GM12864 (cell line): ENCODE measurements around the gene TRIM63.

ENCODE experiments used
- DNase-seq: peaks from one replicate; pipeline ENCODE4 v3.0.0-alpha.2; 2011; ENCODE audit warnings: low read depth
- H3K4me3 ChIP-seq: 2 replicates; pipeline ENCODE4 v1.5.1; 2011; ENCODE audit warnings: mild to moderate bottlenecking, low read depth, low read length, control low read depth
- TF ChIP-seq, protein P1 (sequence below): IDR thresholded peaks from 2 replicates; pipeline ENCODE4 v1.5.1; 2011; ENCODE audit warnings: low read depth, mild to moderate bottlenecking, moderate library complexity, low read length, control low read depth, inconsistent platforms; ENCODE audit errors: missing control alignments

Gene TRIM63

DNA sequence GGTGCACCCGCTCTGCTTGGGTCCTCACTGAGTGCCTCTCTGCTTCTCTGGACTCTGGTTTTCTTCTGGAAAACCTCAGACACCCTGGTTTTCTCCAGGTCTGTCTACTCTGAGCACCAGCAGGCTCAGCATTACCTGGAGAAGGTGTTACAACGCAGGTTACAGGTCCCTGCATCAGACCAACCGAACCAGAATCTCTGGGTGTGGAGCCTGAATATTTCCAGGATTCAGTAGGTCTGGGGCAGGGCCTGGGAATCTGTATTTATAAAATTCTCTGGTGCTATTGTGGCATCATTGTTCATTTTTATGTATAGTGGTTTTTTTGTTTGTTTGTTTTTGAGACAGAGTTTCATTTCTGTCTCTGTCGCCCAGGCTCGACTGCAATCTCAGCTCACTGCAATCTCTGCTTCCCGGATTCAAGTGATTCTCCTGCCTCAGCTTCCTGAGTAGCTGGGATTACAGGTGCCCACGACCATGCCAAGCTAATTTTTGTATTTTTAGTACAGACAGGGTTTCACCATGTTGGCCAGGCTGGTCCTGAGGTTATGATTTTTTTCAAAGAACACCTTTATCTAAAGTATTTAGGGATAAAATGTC is 20.1 kb downstream of the TRIM63 start:
- TF ChIP-seq, protein P1, sequence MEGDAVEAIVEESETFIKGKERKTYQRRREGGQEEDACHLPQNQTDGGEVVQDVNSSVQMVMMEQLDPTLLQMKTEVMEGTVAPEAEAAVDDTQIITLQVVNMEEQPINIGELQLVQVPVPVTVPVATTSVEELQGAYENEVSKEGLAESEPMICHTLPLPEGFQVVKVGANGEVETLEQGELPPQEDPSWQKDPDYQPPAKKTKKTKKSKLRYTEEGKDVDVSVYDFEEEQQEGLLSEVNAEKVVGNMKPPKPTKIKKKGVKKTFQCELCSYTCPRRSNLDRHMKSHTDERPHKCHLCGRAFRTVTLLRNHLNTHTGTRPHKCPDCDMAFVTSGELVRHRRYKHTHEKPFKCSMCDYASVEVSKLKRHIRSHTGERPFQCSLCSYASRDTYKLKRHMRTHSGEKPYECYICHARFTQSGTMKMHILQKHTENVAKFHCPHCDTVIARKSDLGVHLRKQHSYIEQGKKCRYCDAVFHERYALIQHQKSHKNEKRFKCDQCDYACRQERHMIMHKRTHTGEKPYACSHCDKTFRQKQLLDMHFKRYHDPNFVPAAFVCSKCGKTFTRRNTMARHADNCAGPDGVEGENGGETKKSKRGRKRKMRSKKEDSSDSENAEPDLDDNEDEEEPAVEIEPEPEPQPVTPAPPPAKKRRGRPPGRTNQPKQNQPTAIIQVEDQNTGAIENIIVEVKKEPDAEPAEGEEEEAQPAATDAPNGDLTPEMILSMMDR: no peak
- H3K4me3 ChIP-seq: no peak overlapping the region
- DNase-seq: no peak

DNA sequence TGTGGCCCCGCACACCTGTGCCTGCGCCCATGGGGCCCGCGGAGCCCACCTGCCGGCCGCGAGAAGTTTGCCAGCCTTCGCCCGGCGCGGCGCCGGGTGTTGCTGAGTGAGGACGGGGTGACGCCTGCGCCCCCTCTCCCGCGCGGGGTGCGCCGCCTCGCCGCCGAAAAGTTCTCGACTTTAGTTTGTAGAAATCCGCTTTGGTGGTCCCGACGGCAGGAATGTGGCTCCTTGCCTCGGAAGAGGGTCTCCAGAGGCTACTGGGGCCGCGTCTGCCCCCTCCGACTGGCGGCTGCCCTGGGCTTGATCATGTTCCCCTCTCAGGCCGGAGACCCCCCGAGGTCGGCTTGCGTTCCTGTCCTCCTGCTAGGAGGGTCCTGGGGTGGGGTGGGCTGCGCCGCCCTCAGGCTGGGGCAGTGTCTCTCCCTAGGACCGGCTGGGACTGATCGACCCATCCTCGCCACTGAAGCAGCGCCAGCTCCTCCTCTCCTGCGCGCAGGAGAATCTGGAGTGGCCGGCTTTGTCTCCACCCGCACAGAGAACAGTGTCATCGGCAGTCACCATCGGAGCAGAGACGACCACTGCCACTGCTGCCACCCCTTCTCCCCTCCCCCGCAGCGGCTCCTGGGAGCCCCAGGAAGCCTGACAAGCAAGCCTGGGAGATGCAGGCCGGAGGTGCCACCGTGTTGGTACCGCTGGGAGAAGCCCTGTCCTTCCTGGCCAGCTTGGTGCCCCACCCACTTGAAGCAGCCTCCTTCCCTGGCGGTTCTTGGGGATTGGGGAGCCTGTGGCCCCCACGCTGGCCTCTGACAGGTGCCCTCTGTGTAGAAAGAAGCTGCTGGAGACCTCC is 21.0 kb downstream of the TRIM63 start:
- DNase-seq: no peak
- TF ChIP-seq, protein P1: no peak
- H3K4me3 ChIP-seq: no peak overlapping the region

DNA sequence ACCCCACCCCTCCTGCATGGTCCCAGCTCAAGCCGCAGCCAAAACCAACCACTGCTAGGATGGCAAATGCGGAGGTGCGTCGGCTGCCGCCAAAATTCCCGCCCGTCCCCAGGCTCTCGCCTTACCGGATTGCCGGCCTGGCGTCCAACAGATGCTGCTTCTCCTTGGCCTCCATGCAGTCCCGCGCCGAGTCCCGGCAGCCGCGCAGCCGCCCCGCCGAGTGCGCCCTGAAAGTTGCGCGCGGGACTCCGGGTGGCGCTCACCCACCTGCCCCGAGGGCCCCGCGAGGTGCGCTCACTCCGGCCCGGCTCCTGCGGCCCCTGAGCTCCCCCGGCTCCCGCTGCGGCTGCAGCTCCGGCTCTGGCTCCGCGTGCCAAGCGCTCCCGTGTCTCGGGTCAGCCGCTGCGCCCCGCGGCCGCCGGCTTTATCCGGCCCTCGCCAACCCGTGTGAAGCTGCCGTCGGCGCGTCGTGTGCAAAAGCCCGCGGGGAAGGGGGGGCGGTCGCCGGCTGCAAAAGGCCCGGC is 21.6 kb downstream of the TRIM63 start, which contains the start of gene SLC30A2:
TSS of gene SLC30A2 (minus strand) at position 397 of the 524 bp plus-strand sequence. CDS start at position 175, 222 bp downstream.
- H3K4me3 ChIP-seq: no peak within 1 kb of the TSS
- no peak for DNase-seq
- TF ChIP-seq, protein P1: no peak

DNA sequence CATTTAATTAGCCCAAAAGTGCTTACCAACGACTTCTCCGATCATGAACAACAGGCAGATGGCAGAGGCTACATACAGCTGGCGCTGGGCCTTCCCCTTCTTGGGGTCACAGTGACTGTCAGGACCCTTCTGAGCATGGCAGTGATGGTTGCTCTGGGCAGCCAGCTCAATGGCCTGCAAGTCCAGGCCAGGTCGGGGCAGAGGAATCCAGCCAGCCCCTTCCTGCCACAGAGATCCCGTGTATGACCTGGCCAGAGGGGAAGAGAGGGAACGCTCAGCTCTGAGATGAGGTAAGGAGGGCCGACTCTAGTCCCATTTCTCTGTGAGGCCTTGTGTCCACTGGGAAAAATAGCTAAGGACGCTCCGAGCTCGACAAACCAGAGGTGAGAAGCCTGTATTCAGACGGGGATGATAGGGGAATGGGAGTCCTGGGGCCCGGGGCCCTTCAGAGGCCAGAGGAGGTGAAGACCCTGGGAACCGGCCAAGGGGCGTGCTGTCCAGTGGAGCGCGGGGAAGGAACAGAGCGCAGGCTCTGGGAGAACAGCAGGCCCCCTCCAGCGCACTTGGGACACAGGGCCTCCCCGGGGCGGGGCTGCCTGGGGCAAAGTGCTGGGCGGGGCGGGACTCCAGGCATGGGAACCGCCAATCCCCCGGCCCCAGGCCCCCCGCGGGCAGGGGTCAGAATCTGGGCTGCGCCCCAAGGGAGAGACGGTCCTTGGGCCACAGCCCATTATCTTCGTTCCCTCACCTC is 22.3 kb downstream of the TRIM63 start:
- no peak overlapping the region for H3K4me3 ChIP-seq
- TF ChIP-seq, protein P1: no peak
- no peak for DNase-seq

DNA sequence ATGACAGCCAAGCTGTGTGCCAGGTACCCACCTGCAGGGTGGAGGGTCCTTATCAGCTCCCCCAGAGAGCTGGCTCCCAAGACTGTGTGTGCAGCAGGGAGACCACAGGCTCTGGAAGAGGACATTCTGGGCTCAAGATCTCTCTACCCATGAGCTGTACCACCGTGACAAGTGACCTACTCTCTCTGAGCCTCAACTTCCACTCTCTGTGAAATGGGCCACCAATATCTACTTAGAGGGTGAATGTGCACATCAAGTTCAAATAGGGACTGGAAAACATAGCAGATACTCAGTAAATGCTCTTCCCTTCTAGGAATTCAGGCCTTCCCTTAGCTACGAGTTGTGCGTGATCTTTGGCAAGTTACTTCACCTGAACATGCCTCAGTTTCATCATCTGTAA is 23.0 kb downstream of the TRIM63 start:
- TF ChIP-seq, protein P1: no peak
- no peak for DNase-seq
- H3K4me3 ChIP-seq: no peak overlapping the region

DNA sequence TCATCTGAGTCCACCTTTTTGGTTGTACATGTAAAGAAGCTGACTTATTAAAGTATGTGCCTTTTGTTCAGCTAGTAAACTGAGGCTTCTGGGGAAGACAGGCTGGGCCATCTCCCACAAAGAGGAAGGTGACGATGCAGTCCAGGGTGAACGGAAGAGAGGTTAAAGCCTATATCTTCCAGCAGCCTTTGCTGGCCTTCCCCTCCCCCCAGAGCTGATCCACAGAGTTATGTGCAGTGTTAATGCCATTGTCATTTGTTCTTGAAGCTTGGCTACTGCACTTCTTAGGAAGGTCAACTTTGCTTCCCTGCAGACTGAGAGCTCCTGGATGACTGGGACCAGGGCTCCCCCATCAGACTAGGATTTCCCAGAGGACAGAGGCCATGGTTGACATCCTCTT is 23.7 kb downstream of the TRIM63 start:
- TF ChIP-seq, protein P1: no peak

More for the DNA sequence above, 23.7 kb downstream of the TRIM63 start:
- no peak overlapping the region for H3K4me3 ChIP-seq
- DNase-seq: no peak
